Memory B cell (primary cell): ENCODE data around the gene NFYA.

ENCODE experiments used
- ATAC-seq: fragments of 150-1000 bp; cut with Tn5 transposase; 2 replicates; pipeline ENCODE4 v1.10.0; 2021; ENCODE audit warnings: low read depth, mild to moderate bottlenecking, moderate library complexity
- DNase-seq, 2 donors: peaks; one replicate each; pipeline ENCODE4 v3.0.0; 2022; ENCODE audit warnings: low spot score in 2 of 2
- H3K27ac Mint-ChIP-seq: one replicate; pipeline ENCODE4 v1.8.0; 2022; ENCODE audit warnings: mild to moderate bottlenecking, moderate library complexity, mixed read lengths
- H3K27me3 Mint-ChIP-seq: one replicate; pipeline ENCODE4 v1.8.0; 2022; ENCODE audit warnings: mixed read lengths
- H3K36me3 Mint-ChIP-seq: one replicate; pipeline ENCODE4 v1.8.0; 2022; ENCODE audit warnings: mild to moderate bottlenecking, mixed read lengths
- H3K4me1 Mint-ChIP-seq: one replicate; pipeline ENCODE4 v1.8.0; 2022; ENCODE audit warnings: mixed read lengths
- H3K4me3 Mint-ChIP-seq: one replicate; pipeline ENCODE4 v1.8.0; 2022; ENCODE audit warnings: mild to moderate bottlenecking, moderate library complexity, mixed read lengths
- H3K9me3 Mint-ChIP-seq: one replicate; pipeline ENCODE4 v1.8.0; 2022; ENCODE audit warnings: mixed read lengths

The NFYA gene

GRCh38 chr6:41040101-41040939 lies 32.5 kb upstream of the NFYA start:
- Mint-ChIP-seq H3K27ac (no peak overlapping the region), H3K27me3 (no peaks in the 10 kb centered on the region), H3K4me1 (no peaks in the 10 kb centered on the region), H3K9me3 (no peaks in the 10 kb centered on the region), H3K36me3 (no peaks in the 10 kb centered on the region), H3K4me3 (no peak overlapping the region)
- no peak for ATAC-seq
- no peak for DNase-seq

GRCh38 chr6:41040940-41041536 lies 31.7 kb upstream of the NFYA start:
- Mint-ChIP-seq H3K36me3 (no peaks in the 10 kb centered on the region), H3K9me3 (no peaks in the 10 kb centered on the region), H3K4me1 (no peaks in the 10 kb centered on the region), H3K4me3 (no peak overlapping the region), H3K27me3 (no peaks in the 10 kb centered on the region), H3K27ac (no peak overlapping the region)
- ATAC-seq = no peak
- DNase-seq = no peak

GRCh38 chr6:41042226-41043055 lies 30.3 kb upstream of the NFYA start, which contains the start of gene TSPO2:
Gene TSPO2, plus strand, starts transcription at chr6:41042467. Its CDS starts 519 bp downstream, at chr6:41042986.
- Mint-ChIP-seq H3K27ac (peak within 1 kb of the TSS; percentile 70), H3K27me3 (no peaks in the 10 kb centered on the region), H3K4me1 (no peaks in the 10 kb centered on the region), H3K36me3 (no peaks in the 10 kb centered on the region), H3K4me3 (no peak within 1 kb of the TSS), H3K9me3 (no peaks in the 10 kb centered on the region)
- ATAC-seq (no peak), DNase-seq (no peak)

- ATAC-seq (no peak), DNase-seq (no peak)
- Mint-ChIP-seq H3K4me3 (no peak overlapping the region), H3K36me3 (peaks cover 4% of the 10 kb centered on the region), H3K27me3 (no peaks in the 10 kb centered on the region), H3K4me1 (no peaks in the 10 kb centered on the region), H3K27ac (no peak overlapping the region), H3K9me3 (no peaks in the 10 kb centered on the region)
Observed at GRCh38 chr6:41043151-41043550, 29.6 kb upstream of the NFYA start.

- no peak overlapping the region for H3K27ac Mint-ChIP-seq
- no peak overlapping the region for H3K4me3 Mint-ChIP-seq
- DNase-seq (no peak), ATAC-seq (no peak)
- H3K27me3 Mint-ChIP-seq = no peaks in the 10 kb centered on the region
- no peaks in the 10 kb centered on the region for H3K9me3 Mint-ChIP-seq
- H3K4me1 Mint-ChIP-seq = no peaks in the 10 kb centered on the region
- peaks cover 6% of the 10 kb centered on the region for H3K36me3 Mint-ChIP-seq
Observed at GRCh38 chr6:41045664-41046063, 27.1 kb upstream of the NFYA start.

- Mint-ChIP-seq H3K36me3 (peaks cover 6% of the 10 kb centered on the region), H3K4me1 (no peaks in the 10 kb centered on the region), H3K4me3 (no peak overlapping the region), H3K27me3 (no peaks in the 10 kb centered on the region), H3K9me3 (no peaks in the 10 kb centered on the region), H3K27ac (no peak overlapping the region)
- DNase-seq (no peak), ATAC-seq (no peak)
Observed at GRCh38 chr6:41046084-41046483, 26.7 kb upstream of the NFYA start.

- Mint-ChIP-seq H3K9me3 (no peaks in the 10 kb centered on the region), H3K27ac (no peak overlapping the region), H3K27me3 (no peaks in the 10 kb centered on the region), H3K4me3 (no peak overlapping the region), H3K4me1 (peaks cover 10% of the 10 kb centered on the region), H3K36me3 (peaks cover 12% of the 10 kb centered on the region)
- DNase-seq (no peak), ATAC-seq (no peak)
Observed at GRCh38 chr6:41047306-41047705, 25.5 kb upstream of the NFYA start.

GRCh38 chr6:41047745-41048732 lies 24.7 kb upstream of the NFYA start:
- Mint-ChIP-seq H3K4me3 (no peak overlapping the region), H3K36me3 (peaks cover 12% of the 10 kb centered on the region), H3K4me1 (peaks cover 16% of the 10 kb centered on the region), H3K27me3 (no peaks in the 10 kb centered on the region), H3K27ac (no peak overlapping the region), H3K9me3 (no peaks in the 10 kb centered on the region)
- DNase-seq (no peak), ATAC-seq (no peak)

- Mint-ChIP-seq H3K27ac (no peak overlapping the region), H3K9me3 (no peaks in the 10 kb centered on the region), H3K4me1 (peaks cover 16% of the 10 kb centered on the region), H3K4me3 (no peak overlapping the region), H3K27me3 (no peaks in the 10 kb centered on the region), H3K36me3 (peaks cover 12% of the 10 kb centered on the region)
- DNase-seq = no peak
- no peak for ATAC-seq
Observed at GRCh38 chr6:41049521-41049920, 23.3 kb upstream of the NFYA start.

GRCh38 chr6:41049955-41050354 lies 22.8 kb upstream of the NFYA start:
- DNase-seq (no peak), ATAC-seq (no peak)
- Mint-ChIP-seq H3K36me3 (peaks cover 12% of the 10 kb centered on the region), H3K9me3 (no peaks in the 10 kb centered on the region), H3K27ac (no peak overlapping the region), H3K4me3 (no peak overlapping the region), H3K4me1 (peaks cover 16% of the 10 kb centered on the region), H3K27me3 (no peaks in the 10 kb centered on the region)

GRCh38 chr6:41050536-41050935 lies 22.2 kb upstream of the NFYA start:
- Mint-ChIP-seq H3K4me1 (peaks cover 16% of the 10 kb centered on the region), H3K9me3 (no peaks in the 10 kb centered on the region), H3K27ac (no peak overlapping the region), H3K27me3 (no peaks in the 10 kb centered on the region), H3K4me3 (no peak overlapping the region), H3K36me3 (peaks cover 13% of the 10 kb centered on the region)
- no peak for DNase-seq
- no peak for ATAC-seq

GRCh38 chr6:41051873-41052272 lies 20.9 kb upstream of the NFYA start:
- Mint-ChIP-seq H3K27me3 (no peaks in the 10 kb centered on the region), H3K4me3 (peak overlapping the region; percentile 35), H3K4me1 (peaks cover 16% of the 10 kb centered on the region), H3K9me3 (no peaks in the 10 kb centered on the region), H3K27ac (peak overlapping the region; percentile 54), H3K36me3 (peaks cover 16% of the 10 kb centered on the region)
- no peak for DNase-seq
- peak; percentile 82 for ATAC-seq

- H3K4me1 Mint-ChIP-seq = peaks cover 16% of the 10 kb centered on the region
- DNase-seq (no peak), ATAC-seq (no peak)
- H3K27ac Mint-ChIP-seq = peak within 1 kb of the TSS; percentile 54
- no peaks in the 10 kb centered on the region for H3K27me3 Mint-ChIP-seq
- H3K9me3 Mint-ChIP-seq = no peaks in the 10 kb centered on the region
- H3K4me3 Mint-ChIP-seq = peak within 1 kb of the TSS; percentile 35
- H3K36me3 Mint-ChIP-seq = peaks cover 14% of the 10 kb centered on the region
Observed at GRCh38 chr6:41053041-41053440, 19.7 kb upstream of the NFYA start, which contains the start of gene APOBEC2. Gene APOBEC2, plus strand, starts transcription at chr6:41053202. Its CDS starts 146 bp downstream, at chr6:41053348.
